Transverse colon (tissue), 4 donors: Measurements from ENCODE around the gene GNB1L.

Experiments
- POLR2A ChIP-seq: fragments of 450-650 bp; IDR thresholded peaks from one replicate; pipeline ENCODE4 v1.6.1; 2016; ENCODE audit warnings: antibody characterized with exemption, mild to moderate bottlenecking, moderate library complexity
- POLR2AphosphoS5 ChIP-seq, 3 donors: sonication (generic); formaldehyde crosslinking; IDR thresholded peaks; one replicate each; pipeline ENCODE4 v1.6.1; 2016; ENCODE audit warnings: antibody characterized with exemption in 3 of 3
- TF ChIP-seq, protein P1 (sequence below), 5 experiments: fragments of 200-600 bp in 3 of 5; fragments of 450-650 bp in 2 of 5; sonication (generic) in 3 of 5; IDR thresholded peaks; 1 replicate in 2 of 5; 2 replicates in 3 of 5; pipeline ENCODE4 v1.5.1; 2016 to 2017; ENCODE audit warnings: antibody characterized with exemption in 5 of 5, inconsistent platforms in 3 of 5, mild to moderate bottlenecking in 2 of 5, moderate library complexity in 1 of 5

DNA sequence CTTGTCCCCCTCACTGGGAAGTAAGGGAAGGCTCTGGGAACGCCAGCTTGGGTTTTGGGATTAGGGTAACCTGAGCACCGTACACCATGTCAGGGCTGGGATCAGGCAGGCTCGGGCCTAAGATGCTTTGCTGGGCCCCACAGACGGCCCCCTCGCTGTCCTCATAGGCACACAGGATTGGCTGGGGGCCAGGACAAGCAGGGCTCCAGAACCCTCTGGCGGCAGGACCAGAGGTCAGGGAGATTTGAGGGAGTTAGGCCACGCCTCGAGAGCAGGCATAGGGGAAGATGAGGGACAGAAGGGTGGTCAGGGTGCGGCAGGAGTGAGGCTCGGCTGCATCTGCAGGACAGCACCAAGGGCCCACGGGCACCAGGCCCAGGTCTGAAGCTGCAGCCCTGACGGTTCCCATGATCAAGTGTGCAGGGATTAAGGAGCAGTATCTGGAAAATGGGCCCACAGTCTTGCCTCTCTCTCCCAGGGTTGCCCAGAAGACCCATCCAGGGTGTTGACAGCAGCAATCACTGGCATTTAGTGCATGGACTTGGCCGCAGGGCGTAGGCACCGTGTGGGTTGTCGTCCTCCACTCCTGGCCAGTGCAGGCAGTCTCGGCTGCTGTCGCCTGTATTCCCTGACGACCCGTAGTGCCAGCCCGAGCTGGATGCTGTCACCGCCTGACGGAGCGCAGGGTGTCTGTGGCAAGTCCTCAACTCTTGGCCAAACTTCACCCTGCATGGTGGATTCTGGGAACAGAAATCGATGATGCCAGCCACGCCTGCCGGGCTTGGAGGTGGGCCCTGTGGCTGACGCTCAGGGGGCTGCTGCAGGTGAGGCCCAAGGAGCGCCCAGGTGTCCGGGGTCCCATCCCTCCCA is 15.7 kb upstream of the GNB1L start:
- TF ChIP-seq, protein P1, sequence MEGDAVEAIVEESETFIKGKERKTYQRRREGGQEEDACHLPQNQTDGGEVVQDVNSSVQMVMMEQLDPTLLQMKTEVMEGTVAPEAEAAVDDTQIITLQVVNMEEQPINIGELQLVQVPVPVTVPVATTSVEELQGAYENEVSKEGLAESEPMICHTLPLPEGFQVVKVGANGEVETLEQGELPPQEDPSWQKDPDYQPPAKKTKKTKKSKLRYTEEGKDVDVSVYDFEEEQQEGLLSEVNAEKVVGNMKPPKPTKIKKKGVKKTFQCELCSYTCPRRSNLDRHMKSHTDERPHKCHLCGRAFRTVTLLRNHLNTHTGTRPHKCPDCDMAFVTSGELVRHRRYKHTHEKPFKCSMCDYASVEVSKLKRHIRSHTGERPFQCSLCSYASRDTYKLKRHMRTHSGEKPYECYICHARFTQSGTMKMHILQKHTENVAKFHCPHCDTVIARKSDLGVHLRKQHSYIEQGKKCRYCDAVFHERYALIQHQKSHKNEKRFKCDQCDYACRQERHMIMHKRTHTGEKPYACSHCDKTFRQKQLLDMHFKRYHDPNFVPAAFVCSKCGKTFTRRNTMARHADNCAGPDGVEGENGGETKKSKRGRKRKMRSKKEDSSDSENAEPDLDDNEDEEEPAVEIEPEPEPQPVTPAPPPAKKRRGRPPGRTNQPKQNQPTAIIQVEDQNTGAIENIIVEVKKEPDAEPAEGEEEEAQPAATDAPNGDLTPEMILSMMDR (IDR thresholded peaks at IDR 0.05): no peak
- no peak for TF ChIP-seq POLR2A
- TF ChIP-seq POLR2AphosphoS5 (IDR thresholded peaks at IDR 0.05): no peak
